Activated T-cell treated with anti-CD3 and anti-CD28 coated beads for 24 hours (primary cell): Measurements from ENCODE around the gene LDB1.

Experiments used
- DNase-seq: peaks from one replicate; pipeline ENCODE4 v3.0.0-alpha.2; 2020; ENCODE audit warnings: low read depth

LDB1 gene, protein sequence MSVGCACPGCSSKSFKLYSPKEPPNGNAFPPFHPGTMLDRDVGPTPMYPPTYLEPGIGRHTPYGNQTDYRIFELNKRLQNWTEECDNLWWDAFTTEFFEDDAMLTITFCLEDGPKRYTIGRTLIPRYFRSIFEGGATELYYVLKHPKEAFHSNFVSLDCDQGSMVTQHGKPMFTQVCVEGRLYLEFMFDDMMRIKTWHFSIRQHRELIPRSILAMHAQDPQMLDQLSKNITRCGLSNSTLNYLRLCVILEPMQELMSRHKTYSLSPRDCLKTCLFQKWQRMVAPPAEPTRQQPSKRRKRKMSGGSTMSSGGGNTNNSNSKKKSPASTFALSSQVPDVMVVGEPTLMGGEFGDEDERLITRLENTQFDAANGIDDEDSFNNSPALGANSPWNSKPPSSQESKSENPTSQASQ

DNA sequence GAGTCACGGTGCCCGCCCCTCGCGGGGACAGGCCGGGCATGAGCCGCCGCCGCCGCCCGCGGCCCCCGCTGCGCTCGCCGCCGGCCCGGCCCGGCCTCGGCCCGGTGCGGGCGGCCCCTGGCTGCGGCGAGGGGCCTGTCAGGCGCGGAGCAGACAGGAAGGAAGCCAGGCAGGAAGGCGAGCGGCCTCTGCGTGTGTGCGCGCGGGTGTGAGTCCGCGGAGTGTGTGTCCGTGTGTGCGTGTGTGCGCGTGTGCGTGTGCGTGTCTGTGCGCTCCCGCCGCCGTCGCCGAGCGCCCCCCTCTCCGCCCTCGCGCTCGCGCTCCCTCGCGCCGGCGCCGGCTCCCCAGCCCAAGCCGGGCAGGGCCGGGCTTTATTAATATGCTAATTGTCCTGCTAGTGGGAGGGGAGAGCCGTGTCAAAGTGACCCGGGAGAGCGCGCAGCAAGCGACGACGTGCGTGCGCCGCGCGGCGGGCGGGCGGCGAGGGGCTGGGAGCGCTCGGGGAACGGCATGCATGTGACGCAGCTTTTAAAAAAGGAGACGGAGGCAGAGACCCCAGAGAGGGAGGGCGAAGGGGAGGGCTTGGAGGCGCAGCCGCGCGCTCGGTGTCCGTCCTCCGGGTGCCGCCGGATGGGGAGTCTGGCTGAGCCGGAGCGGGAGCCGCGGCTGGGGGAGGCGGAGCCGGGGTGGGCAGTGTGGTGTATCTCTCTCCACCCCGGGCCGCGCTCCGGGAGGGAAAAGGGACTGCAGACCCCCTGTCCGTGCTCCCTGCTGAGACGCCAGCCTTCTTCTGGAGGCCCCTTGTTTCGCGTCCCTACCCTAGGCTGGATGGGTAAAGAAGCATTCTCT lies at the start of gene LDB1:
LDB1 (minus strand) TSS at position 227 of the 849 bp plus-strand sequence. CDS start 258 bp downstream, outside the sequence.
- DNase-seq, result peak; percentile 59

DNA sequence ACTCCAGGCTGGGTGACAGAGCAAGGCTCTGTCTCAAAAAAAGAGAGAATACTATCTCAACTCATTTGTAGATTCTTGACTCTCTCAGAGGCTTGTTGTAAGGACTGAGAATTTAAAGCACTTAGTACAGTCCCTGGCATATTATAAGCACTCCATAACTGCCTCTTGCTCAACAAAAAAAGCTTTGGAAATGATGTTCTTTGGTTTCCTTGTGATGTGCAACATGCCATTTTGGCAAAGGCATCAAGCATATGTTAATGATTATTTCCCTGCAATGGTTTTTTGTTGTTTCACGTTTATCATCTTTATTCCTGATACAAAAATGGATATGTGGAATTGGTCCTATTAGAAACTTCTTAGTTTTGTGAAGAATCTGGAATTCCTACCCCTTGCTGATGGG lies 47.7 kb upstream of the LDB1 start:
- no peak for DNase-seq

DNA sequence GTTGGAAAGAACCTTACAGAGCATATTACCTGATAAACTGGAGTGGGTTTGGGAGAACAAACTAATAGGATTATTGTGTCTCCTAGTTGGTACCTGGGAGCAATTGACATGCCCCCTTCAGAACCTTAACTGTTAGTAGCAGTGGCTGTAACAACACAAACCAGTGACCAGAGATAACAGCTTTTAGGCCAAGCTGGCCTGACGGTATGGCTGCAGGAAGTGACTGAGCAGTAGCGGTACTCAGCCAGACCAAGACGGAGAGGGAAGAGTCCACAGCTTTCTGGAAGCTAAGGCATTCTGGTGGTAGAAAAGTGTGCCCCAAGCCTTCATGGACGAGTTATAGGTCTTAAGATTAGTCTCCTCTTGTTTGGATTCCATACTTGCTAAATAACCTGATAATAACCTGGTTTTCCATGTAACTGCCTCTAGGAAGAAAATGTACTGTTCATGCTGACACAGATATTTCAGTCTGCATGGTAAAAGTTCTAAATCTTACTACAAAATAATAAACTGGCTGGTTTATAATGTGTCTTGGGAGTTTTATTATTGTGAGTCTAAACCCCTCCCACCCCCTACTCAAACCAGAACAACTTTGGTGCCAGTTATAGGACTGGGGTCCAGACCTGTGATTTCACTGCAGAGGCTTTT lies 43.3 kb upstream of the LDB1 start:
- DNase-seq, result no peak

DNA sequence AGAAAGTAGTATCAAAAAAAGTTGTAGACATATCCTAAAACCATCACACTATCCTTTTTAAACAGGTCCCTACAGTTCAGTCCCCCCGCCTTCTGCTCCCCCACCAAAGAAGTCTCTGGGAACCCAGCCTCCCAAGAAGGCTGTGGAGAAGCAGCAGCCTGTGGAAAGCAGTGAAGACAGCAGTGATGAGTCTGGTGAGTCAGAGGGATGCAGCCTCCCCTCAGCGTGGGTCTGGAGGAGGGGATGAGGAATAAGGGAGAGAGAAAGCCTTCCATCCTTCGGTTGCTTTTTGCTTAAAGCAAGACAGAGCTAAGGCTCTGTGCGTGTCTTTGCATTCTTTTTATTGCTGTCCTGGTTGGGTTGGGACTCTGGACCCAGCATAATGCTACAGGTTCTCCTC lies 39.7 kb upstream of the LDB1 start:
- no peak for DNase-seq

DNA sequence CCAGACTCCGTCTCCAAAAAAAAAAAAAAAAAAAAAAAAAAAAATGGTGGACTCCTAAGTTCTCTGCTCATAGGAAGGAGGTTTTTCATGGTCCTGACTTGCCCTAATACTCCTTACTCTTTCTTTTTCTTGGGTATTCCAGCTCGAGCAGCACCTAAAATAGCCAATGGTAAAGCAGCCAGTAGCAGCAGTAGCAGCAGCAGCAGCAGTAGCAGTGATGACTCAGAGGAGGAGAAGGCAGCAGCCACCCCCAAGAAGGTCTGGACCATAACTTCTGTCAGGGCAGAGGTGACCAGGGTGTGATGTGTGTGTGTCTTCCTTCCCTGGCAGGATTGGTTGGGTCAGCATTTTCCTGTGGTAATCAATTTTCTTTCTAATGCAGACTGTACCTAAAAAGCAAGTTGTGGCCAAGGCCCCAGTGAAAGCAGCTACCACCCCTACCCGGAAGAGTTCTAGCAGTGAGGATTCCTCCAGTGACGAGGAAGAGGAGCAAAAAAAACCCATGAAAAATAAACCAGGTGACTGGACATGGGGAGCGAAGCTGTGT lies 39.0 kb upstream of the LDB1 start:
- no peak for DNase-seq

DNA sequence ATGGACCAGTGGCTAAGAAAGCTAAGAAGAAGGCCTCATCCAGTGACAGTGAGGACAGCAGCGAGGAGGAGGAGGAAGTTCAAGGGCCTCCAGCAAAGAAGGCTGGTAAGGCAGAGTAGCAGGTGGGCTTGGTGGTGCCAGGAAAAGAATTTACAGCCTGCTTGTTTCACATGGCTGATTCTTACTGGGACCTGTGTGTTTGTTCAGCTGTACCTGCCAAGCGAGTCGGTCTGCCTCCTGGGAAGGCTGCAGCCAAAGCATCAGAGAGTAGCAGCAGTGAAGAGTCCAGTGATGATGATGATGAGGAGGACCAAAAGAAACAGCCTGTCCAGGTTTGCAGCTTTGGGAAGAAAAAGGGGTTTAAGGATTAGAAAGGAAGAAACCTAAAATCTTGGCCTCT lies 37.1 kb upstream of the LDB1 start:
- no peak for DNase-seq

DNA sequence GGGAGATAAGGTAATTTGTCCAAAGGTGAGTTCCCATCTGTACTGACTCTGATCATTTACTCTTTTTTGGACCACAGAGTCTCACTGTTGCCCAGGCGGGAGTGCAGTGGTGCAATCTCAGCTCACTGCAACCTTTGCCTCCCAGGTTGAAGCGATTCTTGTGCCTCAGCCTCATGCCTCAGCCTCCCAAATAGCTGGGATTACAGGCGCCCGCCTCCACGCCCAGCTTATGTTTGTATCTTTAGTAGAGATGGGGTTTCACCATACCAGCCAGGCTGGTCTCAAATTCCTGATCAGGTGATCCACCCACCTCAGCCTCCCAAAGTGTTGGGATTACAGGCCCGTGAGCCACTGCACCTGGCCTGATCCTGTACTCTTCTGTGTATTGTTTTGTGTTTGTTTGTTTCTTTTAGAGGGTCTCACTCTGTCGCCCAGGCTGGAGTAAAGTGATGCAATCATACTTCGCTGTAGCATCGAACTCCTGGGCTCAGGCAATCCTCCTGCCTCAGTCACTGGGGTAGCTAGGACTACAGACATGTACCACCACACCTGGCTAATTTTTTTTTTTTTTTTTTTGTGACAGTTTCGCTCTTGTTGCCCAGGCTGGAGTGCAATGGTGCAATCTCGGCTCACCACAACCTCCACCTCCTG lies 34.4 kb upstream of the LDB1 start:
- DNase-seq, result no peak

DNA sequence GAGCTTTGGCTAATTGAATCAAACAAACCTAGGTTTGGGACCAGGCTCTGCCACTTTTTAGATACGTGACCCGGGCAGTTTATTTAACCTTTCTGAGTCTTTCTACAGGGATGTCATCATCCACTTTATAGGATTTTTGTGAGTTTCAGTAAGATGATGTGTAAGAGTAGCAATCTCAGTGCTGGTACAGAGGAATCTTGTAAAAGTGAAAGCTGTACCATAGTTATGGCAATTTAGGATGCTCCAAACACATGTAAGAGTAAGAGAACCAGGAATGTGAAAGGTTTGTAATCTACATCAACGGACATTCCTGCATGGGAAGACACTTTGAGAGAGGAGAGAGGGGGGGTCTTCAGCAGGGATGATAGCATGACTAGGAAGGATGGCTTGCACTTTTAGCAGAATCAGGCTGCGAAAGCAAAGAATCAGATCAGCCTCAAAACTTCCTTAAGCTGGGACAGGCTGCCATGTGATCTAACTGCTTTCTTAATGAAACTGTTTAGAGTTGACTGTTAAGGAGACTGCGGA lies 33.0 kb upstream of the LDB1 start:
- DNase-seq, result no peak

DNA sequence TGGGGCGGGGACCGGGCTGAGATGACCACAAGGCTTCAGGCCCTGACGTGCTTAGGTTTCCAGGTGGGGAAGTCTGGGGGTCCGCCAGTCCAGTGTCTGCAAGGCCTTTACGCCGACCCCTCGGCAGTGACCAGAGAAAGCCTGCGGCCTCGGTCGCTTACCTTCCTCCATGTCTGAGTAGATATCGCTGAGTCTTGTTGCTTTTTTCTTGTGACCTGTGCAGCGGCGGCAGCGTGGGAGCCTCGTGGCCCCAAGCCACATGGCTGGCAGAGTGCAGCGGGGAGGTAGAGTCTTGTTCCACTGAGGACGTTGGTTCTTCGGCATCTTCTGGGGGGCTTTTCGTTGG lies 32.4 kb upstream of the LDB1 start:
- peak; percentile 41 for DNase-seq

DNA sequence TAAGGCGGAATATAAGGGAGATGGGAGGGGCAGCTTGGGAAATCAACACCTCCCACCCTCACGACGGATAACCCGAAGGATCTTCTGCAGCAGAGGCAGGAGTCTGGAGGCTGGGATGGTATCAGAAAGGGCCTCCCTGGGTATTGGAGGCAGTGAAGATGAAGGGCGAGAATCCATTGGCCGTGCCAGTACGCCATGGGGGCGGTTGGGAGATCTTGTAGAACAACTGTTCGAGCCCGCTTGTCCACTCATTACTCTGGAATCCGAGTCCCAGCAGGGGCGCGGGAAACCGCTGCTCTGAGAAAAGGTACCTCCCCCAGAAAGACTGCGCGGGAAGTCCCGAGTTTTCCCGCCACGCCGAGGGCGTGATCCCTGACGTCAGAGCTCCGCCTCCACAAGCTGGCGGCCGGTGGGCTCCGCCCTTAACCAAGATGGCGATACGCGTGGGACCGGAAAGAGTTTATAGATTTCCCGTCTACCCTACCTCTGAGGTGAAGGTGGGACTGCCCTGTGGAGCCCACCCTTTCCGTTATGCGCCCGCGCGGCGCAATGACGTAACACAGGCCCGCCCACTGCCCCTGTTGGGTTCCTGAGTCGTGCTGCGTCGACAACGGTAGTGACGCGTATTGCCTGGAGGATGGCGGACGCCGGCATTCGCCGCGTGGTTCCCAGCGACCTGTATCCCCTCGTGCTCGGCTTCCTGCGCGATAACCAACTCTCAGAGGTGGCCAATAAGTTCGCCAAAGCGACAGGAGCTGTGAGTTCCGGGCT lies 31.8 kb upstream of the LDB1 start, which contains the start of gene NOLC1:
NOLC1 (plus strand) TSS at position 616 of the 771 bp plus-strand sequence; CDS start at position 638, 22 bp downstream.
- DNase-seq, result peak; percentile 100

DNA sequence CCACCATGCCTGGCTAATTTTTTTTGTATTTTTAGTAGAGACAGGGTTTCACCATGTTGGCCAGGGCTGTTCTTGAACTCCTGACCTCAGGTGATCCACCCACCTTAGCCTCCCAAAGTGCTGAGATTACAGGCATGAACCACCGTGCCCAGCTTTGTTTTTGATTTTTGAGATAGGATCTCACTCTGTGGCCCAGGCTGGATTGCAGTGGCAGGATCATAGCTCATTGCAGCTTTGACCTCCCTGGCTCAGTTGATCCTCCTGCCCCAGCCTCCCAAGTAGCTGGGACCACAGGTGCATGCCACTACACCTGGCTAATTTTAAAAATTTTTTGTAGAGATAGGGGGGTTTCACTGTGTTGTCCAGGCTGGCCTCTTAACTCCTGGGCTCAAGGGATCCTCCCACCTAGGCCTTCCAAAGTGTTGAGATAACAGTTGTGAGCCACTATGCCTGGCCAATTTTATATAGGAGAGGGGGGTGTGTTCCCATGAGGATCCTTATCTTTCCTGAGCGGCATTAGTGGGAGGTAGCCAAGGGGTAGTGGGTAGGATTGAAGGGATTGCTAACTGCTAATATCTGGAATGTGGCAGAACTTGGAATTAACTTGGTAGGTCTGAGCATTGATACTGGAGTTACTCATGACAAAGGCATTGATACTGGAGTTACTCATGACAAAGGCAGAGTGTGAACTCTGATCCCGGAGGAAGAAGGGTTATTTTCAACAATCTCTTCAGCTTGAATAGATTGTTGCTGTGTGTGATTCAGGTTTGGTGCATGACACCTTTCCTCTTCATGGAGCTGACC lies 31.0 kb upstream of the LDB1 start:
- DNase-seq, result no peak

DNA sequence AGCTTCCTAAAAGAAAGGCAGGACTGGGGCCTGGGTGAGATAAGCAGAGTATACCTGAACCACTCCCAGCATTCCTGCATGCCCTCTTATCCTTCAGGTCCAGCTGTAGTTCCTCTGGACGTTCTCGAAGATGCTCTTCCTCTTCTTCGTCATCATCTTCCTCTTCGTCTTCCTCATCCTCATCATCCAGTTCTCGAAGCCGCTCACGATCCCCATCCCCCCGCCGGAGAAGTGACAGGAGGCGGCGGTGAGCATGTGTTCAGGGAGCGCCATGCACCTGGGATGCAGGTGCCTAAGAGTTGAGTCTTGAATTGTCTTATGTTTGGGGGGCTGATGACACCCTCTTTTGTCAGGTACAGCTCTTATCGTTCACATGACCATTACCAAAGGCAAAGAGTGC lies 28.1 kb upstream of the LDB1 start:
- DNase-seq, result no peak

DNA sequence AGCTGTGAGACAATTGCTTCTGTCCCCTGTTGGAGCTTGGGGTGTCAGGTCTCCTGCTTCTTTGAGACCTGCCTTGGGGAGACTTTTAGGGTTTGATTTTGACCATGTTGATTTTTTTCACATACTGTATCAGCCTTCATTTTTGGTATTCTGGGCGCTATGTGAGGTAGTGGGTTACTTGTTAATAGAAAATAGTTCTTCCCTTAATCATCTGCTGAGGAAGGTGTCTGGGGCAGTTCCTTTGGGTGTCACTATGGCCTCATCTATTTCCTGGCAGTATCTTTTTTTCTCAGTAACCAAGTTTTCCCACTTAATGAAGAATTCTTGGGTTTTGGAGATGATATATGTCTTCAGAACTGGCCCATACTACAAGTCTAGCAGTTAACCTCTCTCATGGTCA lies 27.4 kb upstream of the LDB1 start:
- no peak for DNase-seq

DNA sequence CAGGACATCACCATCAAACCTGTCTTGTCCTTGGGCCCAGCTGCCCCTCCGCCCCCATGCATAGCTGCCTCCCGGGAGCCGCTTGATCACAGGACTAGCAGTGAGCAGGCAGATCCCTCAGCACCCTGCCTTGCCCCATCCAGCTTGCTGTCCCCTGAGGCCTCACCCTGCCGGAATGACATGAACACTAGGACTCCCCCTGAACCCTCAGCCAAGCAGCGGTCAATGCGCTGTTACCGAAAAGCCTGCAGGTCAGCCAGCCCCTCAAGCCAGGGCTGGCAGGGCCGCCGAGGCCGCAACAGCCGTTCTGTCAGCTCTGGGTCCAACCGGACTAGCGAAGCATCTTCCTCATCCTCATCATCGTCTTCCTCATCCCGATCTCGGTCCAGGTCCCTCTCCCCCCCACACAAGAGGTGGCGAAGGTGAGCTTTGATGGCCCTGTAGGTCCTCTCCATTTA lies 26.8 kb upstream of the LDB1 start:
- no peak for DNase-seq

DNA sequence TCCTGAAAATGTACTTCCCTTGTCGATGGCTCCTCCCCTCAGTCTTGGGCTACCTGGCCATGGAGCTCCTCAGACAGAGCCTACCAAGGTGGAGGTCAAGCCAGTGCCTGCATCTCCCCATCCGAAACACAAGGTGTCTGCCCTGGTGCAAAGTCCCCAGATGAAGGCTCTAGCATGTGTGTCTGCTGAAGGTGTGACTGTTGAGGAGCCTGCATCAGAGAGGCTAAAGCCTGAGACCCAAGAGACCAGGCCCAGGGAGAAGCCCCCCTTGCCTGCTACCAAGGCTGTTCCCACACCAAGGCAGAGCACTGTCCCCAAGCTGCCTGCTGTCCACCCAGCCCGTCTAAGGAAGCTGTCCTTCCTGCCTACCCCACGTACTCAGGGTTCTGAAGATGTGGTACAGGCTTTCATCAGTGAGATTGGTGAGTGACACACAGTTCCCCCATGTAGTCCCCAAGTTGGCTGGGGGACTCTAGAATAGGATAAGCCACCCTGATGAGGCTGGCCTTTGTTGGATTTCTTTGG lies 21.5 kb upstream of the LDB1 start:
- no peak for DNase-seq

DNA sequence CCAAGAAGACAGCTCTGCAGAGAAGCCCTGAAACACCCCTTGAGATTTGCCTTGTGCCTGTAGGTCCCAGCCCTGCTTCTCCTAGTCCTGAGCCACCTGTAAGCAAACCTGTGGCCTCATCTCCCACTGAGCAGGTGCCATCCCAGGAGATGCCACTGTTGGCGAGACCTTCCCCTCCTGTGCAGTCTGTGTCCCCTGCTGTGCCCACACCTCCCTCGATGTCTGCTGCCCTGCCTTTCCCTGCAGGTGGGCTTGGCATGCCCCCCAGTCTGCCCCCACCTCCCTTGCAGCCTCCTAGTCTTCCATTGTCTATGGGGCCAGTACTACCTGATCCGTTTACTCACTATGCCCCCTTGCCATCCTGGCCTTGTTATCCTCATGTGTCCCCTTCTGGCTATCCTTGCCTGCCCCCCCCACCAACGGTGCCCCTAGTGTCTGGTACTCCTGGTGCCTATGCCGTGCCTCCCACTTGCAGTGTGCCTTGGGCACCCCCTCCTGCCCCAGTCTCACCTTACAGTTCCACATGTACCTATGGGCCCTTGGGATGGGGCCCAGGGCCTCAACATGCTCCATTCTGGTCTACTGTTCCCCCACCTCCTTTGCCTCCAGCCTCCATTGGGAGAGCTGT lies 20.9 kb upstream of the LDB1 start:
- no peak for DNase-seq

DNA sequence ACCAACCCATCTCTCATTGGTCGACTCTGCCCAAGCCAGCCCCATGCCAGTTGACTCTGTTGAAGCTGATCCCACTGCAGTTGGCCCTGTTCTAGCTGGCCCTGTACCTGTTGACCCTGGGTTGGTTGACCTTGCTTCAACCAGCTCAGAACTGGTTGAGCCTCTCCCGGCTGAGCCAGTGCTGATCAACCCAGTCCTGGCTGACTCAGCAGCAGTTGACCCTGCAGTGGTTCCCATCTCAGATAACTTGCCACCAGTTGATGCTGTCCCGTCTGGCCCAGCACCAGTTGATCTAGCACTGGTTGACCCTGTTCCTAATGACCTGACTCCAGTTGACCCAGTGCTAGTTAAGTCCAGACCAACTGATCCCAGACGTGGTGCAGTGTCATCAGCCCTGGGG lies 20.1 kb upstream of the LDB1 start:
- no peak for DNase-seq

DNA sequence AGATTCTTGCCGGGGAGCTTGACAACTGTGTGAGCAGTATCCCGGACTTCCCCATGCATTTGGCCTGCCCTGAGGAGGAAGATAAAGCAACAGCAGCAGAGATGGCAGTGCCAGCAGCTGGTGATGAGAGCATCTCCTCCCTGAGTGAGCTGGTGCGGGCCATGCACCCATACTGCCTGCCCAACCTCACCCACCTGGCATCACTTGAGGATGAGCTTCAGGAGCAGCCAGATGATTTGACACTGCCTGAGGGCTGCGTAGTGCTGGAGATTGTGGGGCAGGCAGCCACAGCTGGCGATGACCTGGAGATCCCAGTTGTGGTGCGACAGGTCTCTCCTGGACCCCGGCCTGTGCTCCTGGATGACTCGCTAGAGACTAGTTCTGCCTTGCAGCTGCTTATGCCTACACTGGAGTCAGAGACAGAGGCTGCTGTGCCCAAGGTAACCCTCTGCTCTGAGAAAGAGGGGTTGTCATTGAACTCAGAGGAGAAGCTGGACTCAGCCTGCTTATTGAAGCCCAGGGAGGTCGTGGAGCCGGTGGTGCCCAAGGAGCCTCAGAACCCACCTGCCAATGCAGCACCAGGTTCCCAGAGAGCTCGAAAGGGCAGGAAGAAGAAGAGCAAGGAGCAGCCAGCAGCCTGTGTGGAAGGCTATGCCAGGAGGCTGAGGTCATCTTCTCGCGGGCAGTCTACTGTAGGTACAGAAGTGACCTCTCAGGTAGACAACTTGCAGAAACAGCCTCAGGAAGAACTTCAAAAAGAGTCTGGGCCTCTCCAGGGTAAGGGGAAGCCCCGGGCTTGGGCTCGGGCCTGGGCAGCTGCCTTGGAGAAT lies 19.3 kb upstream of the LDB1 start:
- DNase-seq, result no peak
